NCI-H82 treated with DMSO at 0.1 percent for 48 hours (cell line): ENCODE data around the gene AP2B1.

Source experiments
- DNase-seq: peaks from one replicate; lab custom pipeline; 2025; ENCODE audit not compliant: unreplicated experiment; lab: John Stamatoyannopoulos, UW

The AP2B1 gene

GRCh38 chr17:35727635-35728034 is 140.5 kb downstream of the AP2B1 start:
- DNase-seq, result no peak

- DNase-seq, result no peak
Measured at GRCh38 chr17:35728551-35728950, 141.4 kb downstream of the AP2B1 start.

GRCh38 chr17:35729405-35729833 is 142.3 kb downstream of the AP2B1 start:
- DNase-seq, result no peak

- DNase-seq, result no peak
Measured at GRCh38 chr17:35730400-35731005, 143.4 kb downstream of the AP2B1 start.

- DNase-seq, result peak; percentile 47
Measured at GRCh38 chr17:35731239-35731916, 144.3 kb downstream of the AP2B1 start, which contains the start of gene RASL10B. TSS of gene RASL10B (plus strand) at chr17:35731639. CDS start at chr17:35735185, 3,546 bp downstream.

- no peak for DNase-seq
Measured at GRCh38 chr17:35731917-35732805, 145.0 kb downstream of the AP2B1 start.

- no peak for DNase-seq
Measured at GRCh38 chr17:35732806-35733136, 145.6 kb downstream of the AP2B1 start.

GRCh38 chr17:35733366-35733765 is 146.2 kb downstream of the AP2B1 start:
- no peak for DNase-seq

GRCh38 chr17:35734396-35734795 is 147.3 kb downstream of the AP2B1 start:
- no peak for DNase-seq

GRCh38 chr17:35735036-35735805 is 148.1 kb downstream of the AP2B1 start:
- DNase-seq, result no peak

GRCh38 chr17:35736236-35736635 is 149.1 kb downstream of the AP2B1 start:
- DNase-seq, result no peak

- DNase-seq, result no peak
Measured at GRCh38 chr17:35738519-35739133, 151.5 kb downstream of the AP2B1 start.

GRCh38 chr17:35740216-35740615 is 153.1 kb downstream of the AP2B1 start:
- no peak for DNase-seq

- DNase-seq, result no peak
Measured at GRCh38 chr17:35740997-35741931, 154.1 kb downstream of the AP2B1 start.

GRCh38 chr17:35742496-35742895 is 155.4 kb downstream of the AP2B1 start:
- DNase-seq, result no peak

- no peak for DNase-seq
Measured at GRCh38 chr17:35742896-35743477, 155.9 kb downstream of the AP2B1 start.

GRCh38 chr17:35743626-35744328 is 156.7 kb downstream of the AP2B1 start:
- DNase-seq, result no peak

GRCh38 chr17:35744830-35745229 is 157.7 kb downstream of the AP2B1 start:
- no peak for DNase-seq

GRCh38 chr17:35745246-35745645 is 158.1 kb downstream of the AP2B1 start:
- DNase-seq, result no peak
